KOPT-K1 (cell line): ENCODE data around the gene CACNA2D4.

ENCODE experiments used
- H3K27ac ChIP-seq: fragments of 200-600 bp; sonication (generic); 2 replicates; pipeline ENCODE4 v1.5.1; 2016; ENCODE audit warnings: antibody characterized with exemption, mild to moderate bottlenecking, low read depth, low read length; ENCODE audit not compliant: poor library complexity, severe bottlenecking
- H3K36me3 ChIP-seq: fragments of 200-600 bp; sonication (generic); 2 replicates; pipeline ENCODE4 v1.5.1; 2017; ENCODE audit warnings: antibody characterized with exemption, mild to moderate bottlenecking, low read length, moderate library complexity; ENCODE audit not compliant: insufficient read depth
- H3K9me3 ChIP-seq: fragments of 200-600 bp; sonication (generic); 2 replicates; pipeline ENCODE4 v1.5.1; 2017; ENCODE audit warnings: antibody characterized with exemption, low read length, mild to moderate bottlenecking; ENCODE audit not compliant: insufficient read depth, poor library complexity, severe bottlenecking

CACNA2D4 gene

GRCh38 chr12:1801303-1801975, 117.0 kb downstream of the CACNA2D4 start:
- Histone ChIP-seq H3K27ac (no peak overlapping the region), H3K9me3 (no peaks in the 10 kb centered on the region), H3K36me3 (no peaks in the 10 kb centered on the region)

GRCh38 chr12:1800401-1801302, 117.8 kb downstream of the CACNA2D4 start:
- Histone ChIP-seq H3K36me3 (no peaks in the 10 kb centered on the region), H3K27ac (no peak overlapping the region), H3K9me3 (no peaks in the 10 kb centered on the region)

- Histone ChIP-seq H3K9me3 (no peaks in the 10 kb centered on the region), H3K36me3 (no peaks in the 10 kb centered on the region)
Observed at GRCh38 chr12:1799882-1800400, 118.5 kb downstream of the CACNA2D4 start.

GRCh38 chr12:1799051-1799881, 119.2 kb downstream of the CACNA2D4 start:
- Histone ChIP-seq H3K36me3 (no peaks in the 10 kb centered on the region), H3K27ac (no peak overlapping the region), H3K9me3 (no peaks in the 10 kb centered on the region)

More at GRCh38 chr12:1799882-1800400, 118.5 kb downstream of the CACNA2D4 start:
- H3K27ac ChIP-seq: no peak overlapping the region

GRCh38 chr12:1798641-1799020, 119.8 kb downstream of the CACNA2D4 start:
- Histone ChIP-seq H3K36me3 (no peaks in the 10 kb centered on the region), H3K9me3 (no peaks in the 10 kb centered on the region), H3K27ac (no peak overlapping the region)

GRCh38 chr12:1797991-1798640, 120.3 kb downstream of the CACNA2D4 start:
- Histone ChIP-seq H3K36me3 (no peaks in the 10 kb centered on the region), H3K9me3 (no peaks in the 10 kb centered on the region), H3K27ac (peak overlapping the region; percentile 91)

GRCh38 chr12:1797011-1797901, 121.2 kb downstream of the CACNA2D4 start:
- no peaks in the 10 kb centered on the region for H3K9me3 ChIP-seq
- H3K27ac ChIP-seq: peak overlapping the region; percentile 91
- no peaks in the 10 kb centered on the region for H3K36me3 ChIP-seq

- no peaks in the 10 kb centered on the region for H3K36me3 ChIP-seq
- H3K27ac ChIP-seq: peak overlapping the region; percentile 91
Observed at GRCh38 chr12:1796515-1797010, 121.9 kb downstream of the CACNA2D4 start.

GRCh38 chr12:1795785-1796514, 122.5 kb downstream of the CACNA2D4 start:
- no peaks in the 10 kb centered on the region for H3K9me3 ChIP-seq
- H3K36me3 ChIP-seq: no peaks in the 10 kb centered on the region
- peak overlapping the region; percentile 91 for H3K27ac ChIP-seq

More at GRCh38 chr12:1796515-1797010, 121.9 kb downstream of the CACNA2D4 start:
- no peaks in the 10 kb centered on the region for H3K9me3 ChIP-seq

- no peaks in the 10 kb centered on the region for H3K9me3 ChIP-seq
- H3K36me3 ChIP-seq: no peaks in the 10 kb centered on the region
- H3K27ac ChIP-seq: peak overlapping the region; percentile 8
Observed at GRCh38 chr12:1795221-1795784, 123.1 kb downstream of the CACNA2D4 start.

GRCh38 chr12:1794440-1795090, 123.9 kb downstream of the CACNA2D4 start:
- H3K9me3 ChIP-seq: no peaks in the 10 kb centered on the region
- no peaks in the 10 kb centered on the region for H3K36me3 ChIP-seq
- H3K27ac ChIP-seq: no peak overlapping the region

- H3K9me3 ChIP-seq: no peaks in the 10 kb centered on the region
- H3K36me3 ChIP-seq: peaks cover under 1% of the 10 kb centered on the region; the same call in 1 of the 2 replicates
- H3K27ac ChIP-seq: no peak overlapping the region
Observed at GRCh38 chr12:1793426-1794210, 124.8 kb downstream of the CACNA2D4 start.
